ENCODE results near the gene SAMSN1. TPM values are rescaled to one million over a fixed set of nuclear protein-coding genes. Genes with fewer than 3 reads are reported as not detected.

The SAMSN1 gene
- total and polyA plus RNA-seq, 2 of the 8 experiments (the other 6 are each of a cell fraction or from before 2014, with no cell fraction given) = 0.50 to 3.0 TPM

GRCh38 chr21:14488672-14489204 is 57.4 kb downstream of the SAMSN1 start (continued):
- TF ChIP-seq POLR2A (IDR thresholded peaks at IDR 0.05; ENCODE audit: control extremely low read depth in 1 of 2, low read depth in 2 of 2, low read length in 2 of 2) = no peak
- TF ChIP-seq POU5F1 (IDR thresholded peaks at IDR 0.05; ENCODE audit: low read depth, low read length) = no peak
- TF ChIP-seq SP2 (IDR thresholded peaks at IDR 0.05; ENCODE audit: low read length) = no peak

Data from H1 (cell line).